WERI-Rb-1 (cell line): Measurements from ENCODE around the gene ZNF740.

Experiments used
- DNase-seq: peaks from one replicate; pipeline ENCODE4 v3.0.0-alpha.2; 2020
- H3K27ac ChIP-seq: fragments of 250-450 bp; sonication (Bioruptor Pico); 2 replicates; pipeline ENCODE4 v1.5.1; 2020; ENCODE audit warnings: mild to moderate bottlenecking, moderate library complexity
- H3K27me3 ChIP-seq: fragments of 250-450 bp; sonication (Bioruptor Pico); 2 replicates; pipeline ENCODE4 v1.5.1; 2021; ENCODE audit warnings: mild to moderate bottlenecking, low read depth, moderate library complexity; ENCODE audit not compliant: insufficient read depth, severe bottlenecking
- H3K36me3 ChIP-seq: fragments of 250-450 bp; sonication (Bioruptor Pico); 2 replicates; pipeline ENCODE4 v1.5.1; 2020; ENCODE audit warnings: mild to moderate bottlenecking, moderate library complexity
- H3K4me3 ChIP-seq: 2 replicates; pipeline ENCODE4 v1.5.1; 2011; ENCODE audit warnings: low read depth, mild to moderate bottlenecking, control low read depth, low read length
- H3K9me3 ChIP-seq: fragments of 250-450 bp; sonication (Bioruptor Pico); 2 replicates; pipeline ENCODE4 v1.5.1; 2021; ENCODE audit warnings: mild to moderate bottlenecking, moderate library complexity; ENCODE audit not compliant: severe bottlenecking
- TF ChIP-seq, protein P1 (sequence below): IDR thresholded peaks from 2 replicates; pipeline ENCODE4 v1.5.1; 2011; ENCODE audit warnings: low read depth, mild to moderate bottlenecking, control low read depth, inconsistent platforms, low read length

Gene ZNF740

DNA sequence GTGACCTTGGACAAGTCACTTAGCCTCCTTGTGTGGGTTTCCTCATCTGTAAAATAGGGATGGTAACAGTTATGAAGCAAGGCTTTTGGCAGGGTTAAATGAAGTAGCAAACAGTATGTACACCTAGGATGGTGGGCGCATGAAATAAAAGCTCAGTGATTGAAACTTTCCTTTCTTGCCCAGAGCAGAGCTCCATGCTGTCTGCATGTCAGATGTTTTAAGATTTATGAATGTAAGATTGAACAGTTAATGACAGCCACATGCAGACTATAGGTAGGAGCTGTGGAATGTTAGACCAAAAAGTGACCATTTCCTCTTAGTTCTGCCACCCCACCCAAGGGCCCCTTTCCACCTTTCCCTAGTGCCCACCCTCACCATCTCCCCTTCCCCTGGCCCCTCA is 14.5 kb downstream of the ZNF740 start:
- H3K36me3 ChIP-seq, result peaks cover 7% of the 10 kb centered on the region
- peaks cover 4% of the 10 kb centered on the region for H3K27me3 ChIP-seq
- no peak overlapping the region for H3K27ac ChIP-seq

DNA sequence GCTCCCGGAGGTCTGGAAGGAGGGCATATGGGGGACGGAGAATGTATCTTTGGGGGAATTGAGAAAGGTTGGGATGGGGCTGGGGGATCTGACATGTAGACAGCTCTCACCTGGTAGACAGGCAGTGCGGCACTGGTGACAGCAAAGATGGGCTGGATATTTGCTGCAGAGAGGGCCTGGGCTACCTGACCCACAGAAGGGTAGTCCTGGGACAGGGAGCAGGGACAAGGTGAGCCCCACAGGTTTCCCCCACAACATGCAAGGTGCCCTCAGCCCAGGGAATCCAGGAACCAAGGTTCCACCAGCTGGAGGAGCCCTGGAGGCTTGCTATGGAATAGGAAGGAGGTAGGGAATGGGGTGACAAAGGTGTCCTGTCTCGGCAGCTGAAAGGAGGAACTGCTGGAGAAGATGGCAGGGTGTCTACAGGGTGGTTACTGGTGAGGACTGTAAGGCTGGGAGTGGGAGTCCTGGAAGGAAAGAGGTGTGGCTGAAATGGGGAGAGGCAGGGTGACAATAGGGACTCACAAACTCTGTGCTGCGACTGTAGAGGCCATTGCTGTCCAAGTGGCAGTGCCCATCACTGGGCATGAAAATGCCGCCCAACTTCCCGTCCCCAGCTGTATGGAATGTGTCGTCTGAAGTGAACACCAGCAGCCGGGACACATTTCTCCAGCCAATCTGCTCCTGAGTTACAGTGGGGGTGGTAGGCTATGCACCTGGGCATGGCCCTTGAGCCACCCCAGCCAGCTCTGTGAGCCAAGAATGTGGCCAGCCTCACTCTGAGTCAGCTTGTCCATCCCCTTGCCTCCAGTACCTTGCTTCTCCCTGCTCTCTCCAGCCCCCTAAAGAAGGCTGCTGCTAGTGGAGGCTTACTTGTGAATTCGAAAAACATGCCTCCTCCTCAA is 15.2 kb downstream of the ZNF740 start:
- H3K4me3 ChIP-seq, result no peak overlapping the region
- no peaks in the 10 kb centered on the region for H3K9me3 ChIP-seq
- H3K27me3 ChIP-seq, result peaks cover 4% of the 10 kb centered on the region
- H3K36me3 ChIP-seq, result peaks cover 6% of the 10 kb centered on the region
- DNase-seq, result no peak
- TF ChIP-seq, protein P1, sequence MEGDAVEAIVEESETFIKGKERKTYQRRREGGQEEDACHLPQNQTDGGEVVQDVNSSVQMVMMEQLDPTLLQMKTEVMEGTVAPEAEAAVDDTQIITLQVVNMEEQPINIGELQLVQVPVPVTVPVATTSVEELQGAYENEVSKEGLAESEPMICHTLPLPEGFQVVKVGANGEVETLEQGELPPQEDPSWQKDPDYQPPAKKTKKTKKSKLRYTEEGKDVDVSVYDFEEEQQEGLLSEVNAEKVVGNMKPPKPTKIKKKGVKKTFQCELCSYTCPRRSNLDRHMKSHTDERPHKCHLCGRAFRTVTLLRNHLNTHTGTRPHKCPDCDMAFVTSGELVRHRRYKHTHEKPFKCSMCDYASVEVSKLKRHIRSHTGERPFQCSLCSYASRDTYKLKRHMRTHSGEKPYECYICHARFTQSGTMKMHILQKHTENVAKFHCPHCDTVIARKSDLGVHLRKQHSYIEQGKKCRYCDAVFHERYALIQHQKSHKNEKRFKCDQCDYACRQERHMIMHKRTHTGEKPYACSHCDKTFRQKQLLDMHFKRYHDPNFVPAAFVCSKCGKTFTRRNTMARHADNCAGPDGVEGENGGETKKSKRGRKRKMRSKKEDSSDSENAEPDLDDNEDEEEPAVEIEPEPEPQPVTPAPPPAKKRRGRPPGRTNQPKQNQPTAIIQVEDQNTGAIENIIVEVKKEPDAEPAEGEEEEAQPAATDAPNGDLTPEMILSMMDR, result no peak
- H3K27ac ChIP-seq, result no peak overlapping the region

More for the DNA sequence above, 14.5 kb downstream of the ZNF740 start:
- TF ChIP-seq, protein P1, result no peak
- H3K9me3 ChIP-seq, result no peaks in the 10 kb centered on the region
- DNase-seq, result no peak
- H3K4me3 ChIP-seq, result no peak overlapping the region

DNA sequence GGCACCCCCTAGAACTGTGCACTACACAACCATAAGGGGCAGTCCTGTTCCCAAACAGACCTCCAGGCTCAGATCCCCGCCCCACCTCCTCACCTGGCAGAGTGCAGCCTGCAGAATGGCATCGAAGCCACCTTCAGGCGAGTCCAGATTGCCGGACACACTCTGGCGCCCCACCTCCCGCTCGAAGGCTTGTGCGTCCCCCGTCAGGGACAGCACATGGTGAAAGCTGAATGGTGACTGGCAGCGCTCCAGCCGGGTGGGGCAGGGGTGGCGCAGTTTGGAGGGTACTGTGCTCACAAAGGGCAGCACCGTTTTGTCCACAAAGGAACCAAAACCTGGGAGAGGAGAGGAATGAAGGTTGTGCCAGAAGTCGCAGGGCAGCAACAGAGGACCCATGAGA is 16.0 kb downstream of the ZNF740 start:
- H3K27me3 ChIP-seq, result peaks cover 4% of the 10 kb centered on the region
- TF ChIP-seq, protein P1, result no peak

DNA sequence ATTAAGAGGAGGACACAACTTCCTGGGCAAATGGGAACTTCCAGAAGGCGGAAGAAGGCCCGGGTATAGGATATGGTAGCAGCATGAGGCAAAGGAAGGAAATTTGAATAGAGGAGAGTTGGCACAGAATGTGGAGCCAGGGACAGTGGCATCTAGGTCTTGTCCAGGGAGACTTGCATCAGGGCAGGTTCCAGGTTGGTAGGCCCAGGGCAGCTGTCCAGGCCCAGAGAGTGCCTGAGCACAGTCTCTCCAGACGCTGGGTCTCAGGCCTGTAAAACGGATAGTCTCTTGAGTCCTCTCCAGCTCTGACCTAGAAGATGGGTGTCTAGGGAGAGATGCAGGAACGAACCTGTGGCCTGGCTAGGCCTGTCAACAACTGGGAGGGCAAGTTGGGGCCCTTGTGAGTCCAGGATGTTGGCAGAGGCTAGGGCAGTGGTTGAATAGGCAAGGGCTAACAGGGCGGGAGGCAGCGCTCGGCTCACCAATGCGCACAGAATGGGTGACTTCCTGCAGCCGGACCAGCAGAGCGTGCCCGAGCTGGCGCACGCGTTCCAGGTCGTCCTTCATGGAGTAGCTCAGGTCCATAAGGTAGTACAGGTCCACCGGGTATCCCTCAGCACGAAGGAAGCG is 16.6 kb downstream of the ZNF740 start:
- TF ChIP-seq, protein P1, result no peak
- H3K27ac ChIP-seq, result no peak overlapping the region
- no peak for DNase-seq
- no peaks in the 10 kb centered on the region for H3K36me3 ChIP-seq
- peaks cover 4% of the 10 kb centered on the region for H3K27me3 ChIP-seq
- no peaks in the 10 kb centered on the region for H3K9me3 ChIP-seq
- H3K4me3 ChIP-seq, result no peak overlapping the region

More for the DNA sequence above, 16.0 kb downstream of the ZNF740 start:
- Histone ChIP-seq H3K4me3 (no peak overlapping the region), H3K9me3 (no peaks in the 10 kb centered on the region), H3K36me3 (no peaks in the 10 kb centered on the region; the same call in none of the 2 replicates), H3K27ac (no peak overlapping the region)
- DNase-seq, result no peak

DNA sequence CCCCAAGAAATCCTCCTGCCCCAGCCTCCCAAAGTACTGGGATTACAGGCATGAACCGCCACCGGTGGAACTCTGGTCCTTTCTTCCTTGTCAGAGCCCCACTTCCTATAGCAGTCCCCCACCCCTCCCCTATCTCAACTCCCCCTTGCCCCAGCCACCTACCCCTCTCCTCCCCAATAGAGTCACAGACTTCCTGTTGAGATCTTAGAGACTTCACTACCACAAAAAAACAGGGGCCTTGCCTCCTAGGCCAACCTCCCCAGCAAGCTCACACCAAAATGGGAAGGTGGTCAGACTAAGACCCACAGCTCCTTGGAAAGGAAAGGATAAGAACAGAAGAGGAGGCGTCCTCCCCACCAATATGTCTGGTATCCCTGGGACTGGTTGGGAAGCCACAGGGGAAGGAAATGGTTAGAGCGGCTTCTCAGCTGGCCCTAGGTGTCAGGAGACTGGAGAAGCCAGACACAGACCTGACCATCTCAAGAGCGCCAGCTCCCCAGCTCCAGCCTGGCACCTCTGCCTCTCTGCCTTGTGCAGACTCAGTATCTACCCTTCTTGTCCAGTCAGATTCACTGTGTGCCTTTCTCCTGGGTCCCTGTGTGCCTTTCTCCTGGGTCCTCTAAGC is 18.1 kb downstream of the ZNF740 start:
- Histone ChIP-seq H3K36me3 (no peaks in the 10 kb centered on the region), H3K27ac (no peak overlapping the region), H3K9me3 (no peaks in the 10 kb centered on the region), H3K27me3 (peaks cover 4% of the 10 kb centered on the region), H3K4me3 (no peak overlapping the region)
- DNase-seq, result no peak
- TF ChIP-seq, protein P1, result no peak
